ENCODE data around the gene PBXIP1.

Gene PBXIP1

GRCh38 chr1:155002464-155003226 lies 46.7 kb upstream of the PBXIP1 start, which contains the start of gene ZBTB7B:
Gene ZBTB7B, plus strand, starts transcription at chr1:155002802. Its CDS starts 11,859 bp downstream, at chr1:155014661.
- Histone ChIP-seq H3K9me3 (no peaks in the 10 kb centered on the region), H3K4me1 (peaks cover 10% of the 10 kb centered on the region), H3K27me3 (no peaks in the 10 kb centered on the region), H3K4me3 (ENCODE audit: low read depth, low read length) (peak within 1 kb of the TSS; percentile 91), H3K36me3 (no peaks in the 10 kb centered on the region)
- no peak for TF ChIP-seq CTCF (IDR thresholded peaks at IDR 0.05; ENCODE audit: low read depth, low read length)
- DNase-seq: no peak

- peak; percentile 58 for TF ChIP-seq CTCF (IDR thresholded peaks at IDR 0.05; ENCODE audit: low read depth, low read length)
- H3K9me3 ChIP-seq: no peaks in the 10 kb centered on the region
- H3K36me3 ChIP-seq: no peaks in the 10 kb centered on the region
- H3K4me1 ChIP-seq: peaks cover 10% of the 10 kb centered on the region
- DNase-seq: peak; percentile 100
- peak overlapping the region; percentile 72 for H3K4me3 ChIP-seq (ENCODE audit: low read depth, low read length)
- H3K27me3 ChIP-seq: no peaks in the 10 kb centered on the region
These were observed 46.0 kb upstream of the PBXIP1 start for GRCh38 chr1:155001675-155002463.

- peaks cover 10% of the 10 kb centered on the region for H3K4me1 ChIP-seq
- H3K4me3 ChIP-seq (ENCODE audit: low read depth, low read length): peak overlapping the region; percentile 72
- H3K9me3 ChIP-seq: no peaks in the 10 kb centered on the region
- TF ChIP-seq CTCF (IDR thresholded peaks at IDR 0.05; ENCODE audit: low read depth, low read length): no peak
- H3K27me3 ChIP-seq: no peaks in the 10 kb centered on the region
- no peak for DNase-seq
- no peaks in the 10 kb centered on the region for H3K36me3 ChIP-seq
These were observed 45.5 kb upstream of the PBXIP1 start for GRCh38 chr1:155001425-155001674.

- peaks cover 10% of the 10 kb centered on the region for H3K4me1 ChIP-seq
- no peaks in the 10 kb centered on the region for H3K36me3 ChIP-seq
- no peaks in the 10 kb centered on the region for H3K9me3 ChIP-seq
- peak; percentile 90 for DNase-seq
- TF ChIP-seq CTCF (IDR thresholded peaks at IDR 0.05; ENCODE audit: low read depth, low read length): no peak
- H3K27me3 ChIP-seq: no peaks in the 10 kb centered on the region
- H3K4me3 ChIP-seq (ENCODE audit: low read depth, low read length): peak overlapping the region; percentile 72
These were observed 45.0 kb upstream of the PBXIP1 start for GRCh38 chr1:155000726-155001424.

- no peak for TF ChIP-seq CTCF (IDR thresholded peaks at IDR 0.05; ENCODE audit: low read depth, low read length)
- Histone ChIP-seq H3K36me3 (no peaks in the 10 kb centered on the region), H3K4me3 (ENCODE audit: low read depth, low read length) (peak overlapping the region; percentile 72), H3K27me3 (no peaks in the 10 kb centered on the region), H3K9me3 (no peaks in the 10 kb centered on the region), H3K4me1 (peaks cover 10% of the 10 kb centered on the region)
- DNase-seq: peak; percentile 43
These were observed 44.5 kb upstream of the PBXIP1 start for GRCh38 chr1:155000411-155000725.

Data from BE2C (cell line).